Measurements from ENCODE around the gene REV3L.

DNA sequence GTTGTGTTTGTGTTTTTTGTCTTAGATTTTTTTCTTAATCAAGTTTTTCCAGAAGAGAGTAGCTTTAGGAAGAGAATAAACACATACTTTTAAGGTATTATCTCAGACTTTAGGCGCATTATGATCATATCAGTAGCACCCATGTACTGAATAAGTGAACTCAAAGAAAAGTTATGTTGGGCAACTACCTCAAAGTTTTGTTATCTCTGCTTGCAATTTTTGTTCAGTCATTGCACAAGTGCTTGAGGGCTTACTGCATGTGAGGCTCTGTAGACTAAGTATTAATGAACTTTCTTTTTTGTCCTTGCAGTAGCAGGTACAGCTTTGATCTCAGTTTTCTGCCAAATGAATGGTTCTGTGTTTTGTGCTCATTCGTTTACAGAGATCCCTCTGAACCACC, 206.7 kb downstream of the REV3L start:
- TF ChIP-seq, protein P1, sequence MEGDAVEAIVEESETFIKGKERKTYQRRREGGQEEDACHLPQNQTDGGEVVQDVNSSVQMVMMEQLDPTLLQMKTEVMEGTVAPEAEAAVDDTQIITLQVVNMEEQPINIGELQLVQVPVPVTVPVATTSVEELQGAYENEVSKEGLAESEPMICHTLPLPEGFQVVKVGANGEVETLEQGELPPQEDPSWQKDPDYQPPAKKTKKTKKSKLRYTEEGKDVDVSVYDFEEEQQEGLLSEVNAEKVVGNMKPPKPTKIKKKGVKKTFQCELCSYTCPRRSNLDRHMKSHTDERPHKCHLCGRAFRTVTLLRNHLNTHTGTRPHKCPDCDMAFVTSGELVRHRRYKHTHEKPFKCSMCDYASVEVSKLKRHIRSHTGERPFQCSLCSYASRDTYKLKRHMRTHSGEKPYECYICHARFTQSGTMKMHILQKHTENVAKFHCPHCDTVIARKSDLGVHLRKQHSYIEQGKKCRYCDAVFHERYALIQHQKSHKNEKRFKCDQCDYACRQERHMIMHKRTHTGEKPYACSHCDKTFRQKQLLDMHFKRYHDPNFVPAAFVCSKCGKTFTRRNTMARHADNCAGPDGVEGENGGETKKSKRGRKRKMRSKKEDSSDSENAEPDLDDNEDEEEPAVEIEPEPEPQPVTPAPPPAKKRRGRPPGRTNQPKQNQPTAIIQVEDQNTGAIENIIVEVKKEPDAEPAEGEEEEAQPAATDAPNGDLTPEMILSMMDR (IDR thresholded peaks at IDR 0.05; ENCODE audit: low read length): no peak
- TF ChIP-seq EZH2phosphoT487 (IDR thresholded peaks at IDR 0.05; ENCODE audit: low read length): no peak

Data from MM.1S (cell line).